GM23248 (cell line): ENCODE measurements around the gene TMEM217. TPM values are rescaled to one million over a fixed set of nuclear protein-coding genes. Genes with fewer than 3 reads are reported as not detected.

Experiments
- DNase-seq: peaks from one replicate; pipeline ENCODE4 v3.0.0-alpha.2; 2015
- H2AFZ ChIP-seq: fragments of 200-600 bp; sonication (generic); 2 replicates; pipeline ENCODE4 v1.6.1; 2016; ENCODE audit warnings: antibody characterized with exemption
- H3F3A ChIP-seq: fragments of 200-600 bp; sonication (generic); 2 replicates; pipeline ENCODE4 v1.6.1; 2016; ENCODE audit warnings: mild to moderate bottlenecking, antibody characterized with exemption, mixed run types; ENCODE audit not compliant: insufficient read depth
- H3K27ac ChIP-seq: fragments of 200-600 bp; sonication (generic); 2 replicates; pipeline ENCODE4 v1.5.1; 2016; ENCODE audit warnings: mild to moderate bottlenecking
- H3K27me3 ChIP-seq: fragments of 200-600 bp; sonication (generic); replicated peaks from 2 replicates; pipeline ENCODE4 v1.6.1; 2016; ENCODE audit warnings: mild to moderate bottlenecking; ENCODE audit not compliant: insufficient read depth
- H3K36me3 ChIP-seq: fragments of 200-600 bp; sonication (generic); 2 replicates; pipeline ENCODE4 v1.6.1; 2016; ENCODE audit warnings: low read depth, mild to moderate bottlenecking
- H3K4me1 ChIP-seq: fragments of 200-600 bp; sonication (generic); 2 replicates; pipeline ENCODE4 v1.6.1; 2016; ENCODE audit warnings: mild to moderate bottlenecking; ENCODE audit not compliant: insufficient read depth
- H3K4me2 ChIP-seq: fragments of 200-600 bp; sonication (generic); one replicate; pipeline ENCODE4 v1.6.1; 2016; ENCODE audit warnings: mild to moderate bottlenecking; ENCODE audit not compliant: unreplicated experiment
- H3K4me3 ChIP-seq: fragments of 200-600 bp; sonication (generic); 2 replicates; pipeline ENCODE4 v1.5.1; 2016; ENCODE audit warnings: mild to moderate bottlenecking
- H3K79me2 ChIP-seq: fragments of 200-600 bp; sonication (generic); 2 replicates; pipeline ENCODE4 v1.6.1; 2016; ENCODE audit warnings: mild to moderate bottlenecking; ENCODE audit not compliant: insufficient read depth
- H3K9ac ChIP-seq: fragments of 200-600 bp; sonication (generic); 2 replicates; pipeline ENCODE4 v1.6.1; 2016; ENCODE audit warnings: mild to moderate bottlenecking
- H3K9me2 ChIP-seq: fragments of 200-600 bp; sonication (generic); 2 replicates; pipeline ENCODE4 v1.6.1; 2016; ENCODE audit warnings: mixed run types, mild to moderate bottlenecking, moderate library complexity; ENCODE audit not compliant: insufficient read depth
- H3K9me3 ChIP-seq: fragments of 200-600 bp; sonication (generic); one replicate; pipeline ENCODE4 v1.6.1; 2017; ENCODE audit warnings: low read depth
- H4K20me1 ChIP-seq: fragments of 200-600 bp; sonication (generic); 2 replicates; pipeline ENCODE4 v1.6.0; 2016; ENCODE audit not compliant: insufficient read depth
- EZH2 ChIP-seq: fragments of 200-600 bp; sonication (generic); IDR thresholded peaks from 2 replicates; pipeline ENCODE4 v1.6.1; 2018; ENCODE audit warnings: antibody characterized with exemption, mild to moderate bottlenecking; ENCODE audit not compliant: insufficient read depth, poor library complexity, severe bottlenecking
- EZH2phosphoT487 ChIP-seq: fragments of 200-600 bp; sonication (generic); IDR thresholded peaks from 2 replicates; pipeline ENCODE4 v1.6.1; 2018; ENCODE audit warnings: antibody characterized with exemption, moderate library complexity, mild to moderate bottlenecking, low read depth; ENCODE audit not compliant: insufficient read depth
- WGBS, 2 experiments: methylation state at CpG; one replicate each; pipeline ENCODE4 v1.1.6; 2015 to 2017; ENCODE audit warnings: low lambda C conversion rate in 2 of 2, low coverage in 1 of 2; ENCODE audit errors: missing lambda C conversion rate in 2 of 2; 5-methylcytosine and 5-hydroxymethylcytosine counted together
- in situ Hi-C: fragments of 300-500 bp; cut with MboI; formaldehyde crosslinking; loops from 2 replicates; pipeline ENCODE4 v1.15.0; 2020
- polyA plus RNA-seq: library from polyadenylated mRNA; unstranded; fragments of >200 nt; fragmentation: Nextera tagmentation; extraction: Ambion mirVana; gene quantifications from 2 replicates; pipeline ENCODE4 v1.2.1, GENCODE V29; 2016
- small RNA-seq: library from RNA; depleted of rRNA; stranded (forward); fragments of <200 nt; gene quantifications from one replicate; pipeline ENCODE3, GENCODE V24; 2014; ENCODE audit warnings: low read depth, low replicate concordance
- total RNA-seq: library from RNA; depleted of rRNA; stranded (reverse); fragments of >200 nt; shearing (Covaris generic); gene quantifications from 2 replicates; pipeline ENCODE4 v1.2.3, GENCODE V29; 2014; rRNA removed

Gene TMEM217
- total and polyA plus RNA-seq, 2 experiments from 2014 or later, result 1.2 to 6.5 TPM

- H2AFZ ChIP-seq, result peak within 1 kb of the TSS; percentile 54
- H3F3A ChIP-seq, result peaks cover 10% of the 10 kb centered on the region; the same call in 1 of the 2 replicates
- peaks cover 23% of the 10 kb centered on the region for H3K36me3 ChIP-seq
- H3K4me2 ChIP-seq, result peak within 1 kb of the TSS; percentile 95
- WGBS, 2 experiments, result 0 to 2% methylated on average over 23 to 71 of the region's 90 CpGs
- no peaks in the 10 kb centered on the region for H3K9me2 ChIP-seq
- no peaks in the 10 kb centered on the region for H4K20me1 ChIP-seq
- peak within 1 kb of the TSS; percentile 93 for H3K27ac ChIP-seq
- no peaks in the 10 kb centered on the region for H3K9me3 ChIP-seq
- in situ Hi-C loops, result loop anchor here (10.0 kb wide), 1 partner anchor 115 kb away; no protein-coding TSS in a partner anchor
- no peak for TF ChIP-seq EZH2
- TF ChIP-seq EZH2phosphoT487, result no peak
- peak; percentile 99 for DNase-seq
- peaks cover 10% of the 10 kb centered on the region; the same call in 1 of the 2 replicates for H3K79me2 ChIP-seq
- peak within 1 kb of the TSS; percentile 86 for H3K4me3 ChIP-seq
- H3K9ac ChIP-seq, result peak within 1 kb of the TSS; percentile 96
- H3K27me3 ChIP-seq, result no peaks in the 10 kb centered on the region
- H3K4me1 ChIP-seq, result peaks cover 15% of the 10 kb centered on the region
Measured at GRCh38 chr6:37169496-37170272, 88.3 kb downstream of the TMEM217 start, which contains the start of gene PIM1. TSS of gene PIM1 (plus strand) at chr6:37170152. CDS start at chr6:37170576, 424 bp downstream.

- TF ChIP-seq EZH2 (no peak), EZH2phosphoT487 (no peak)
- H3K4me1 ChIP-seq, result peaks cover 15% of the 10 kb centered on the region
- H3K9ac ChIP-seq, result peak overlapping the region; percentile 90
- H3K4me3 ChIP-seq, result peak overlapping the region; percentile 67
- no peaks in the 10 kb centered on the region for H3K27me3 ChIP-seq
- H4K20me1 ChIP-seq, result no peaks in the 10 kb centered on the region
- 1 to 3% methylated on average over 18 to 27 of the region's 29 CpGs for WGBS, 2 experiments
- in situ Hi-C loops, result no loop called here
- DNase-seq, result peak; percentile 90
- H3F3A ChIP-seq, result peaks cover 10% of the 10 kb centered on the region; the same call in 1 of the 2 replicates
- peak overlapping the region; percentile 93 for H3K27ac ChIP-seq
- H3K4me2 ChIP-seq, result peak overlapping the region; percentile 76
- H3K9me3 ChIP-seq, result no peaks in the 10 kb centered on the region
- peaks cover 17% of the 10 kb centered on the region for H3K36me3 ChIP-seq
- H3K79me2 ChIP-seq, result peaks cover 10% of the 10 kb centered on the region; the same call in 1 of the 2 replicates
- no peaks in the 10 kb centered on the region for H3K9me2 ChIP-seq
- peak overlapping the region; percentile 54 for H2AFZ ChIP-seq
Measured at GRCh38 chr6:37168811-37169495, 89.0 kb downstream of the TMEM217 start.

GRCh38 chr6:37168163-37168758 is 89.7 kb downstream of the TMEM217 start:
- DNase-seq, result no peak
- peak overlapping the region; percentile 93 for H3K27ac ChIP-seq
- TF ChIP-seq EZH2phosphoT487, result no peak
- TF ChIP-seq EZH2, result no peak
- in situ Hi-C loops, result no loop called here
- H3K9me2 ChIP-seq, result no peaks in the 10 kb centered on the region
- H3K36me3 ChIP-seq, result peaks cover 10% of the 10 kb centered on the region
- peak overlapping the region; percentile 67 for H3K4me3 ChIP-seq
- H3K9me3 ChIP-seq, result no peaks in the 10 kb centered on the region
- peak overlapping the region; percentile 90 for H3K9ac ChIP-seq
- H3K27me3 ChIP-seq, result no peaks in the 10 kb centered on the region
- H4K20me1 ChIP-seq, result no peaks in the 10 kb centered on the region
- H3K4me1 ChIP-seq, result peaks cover 14% of the 10 kb centered on the region
- 88 to 90% methylated on average over 5 of the region's 5 CpGs for WGBS, 2 experiments
- H2AFZ ChIP-seq, result peak overlapping the region; percentile 54; the same call in 1 of the 2 replicates
- H3K79me2 ChIP-seq, result peaks cover 10% of the 10 kb centered on the region; the same call in 1 of the 2 replicates
- H3F3A ChIP-seq, result peaks cover 10% of the 10 kb centered on the region; the same call in 1 of the 2 replicates
- H3K4me2 ChIP-seq, result peak overlapping the region; percentile 76

- DNase-seq, result no peak
- Histone ChIP-seq H3K27me3 (no peaks in the 10 kb centered on the region), H3K36me3 (no peaks in the 10 kb centered on the region), H3K9ac (no peak overlapping the region), H4K20me1 (no peaks in the 10 kb centered on the region), H3F3A (peaks cover 19% of the 10 kb centered on the region), H3K79me2 (no peaks in the 10 kb centered on the region), H2AFZ (no peak overlapping the region), H3K9me3 (no peaks in the 10 kb centered on the region), H3K9me2 (no peaks in the 10 kb centered on the region), H3K4me1 (peaks cover 15% of the 10 kb centered on the region), H3K4me2 (no peak overlapping the region), H3K4me3 (no peak overlapping the region), H3K27ac (no peak overlapping the region)
- in situ Hi-C loops, result no loop called here
- TF ChIP-seq EZH2, result no peak
- no peak for TF ChIP-seq EZH2phosphoT487
- 84 to 86% methylated on average over 4 of the region's 4 CpGs for WGBS, 2 experiments
Measured at GRCh38 chr6:37162740-37163139, 95.2 kb downstream of the TMEM217 start.

Small RNA genes within 50 kb of the gene (small RNA-seq; reads per million reads assigned to genes)
- gene AL096712.1, result not detected

Other genes starting within 250 kb of the TMEM217 start
- gene PIM1, start 88.0 kb downstream of the TMEM217 start, total RNA-seq, result 12.6 and 15.5 TPM in 2 replicates
- 10.8 and 12.0 TPM in 2 replicates for gene PIM1, start 88.0 kb downstream of the TMEM217 start, polyA plus RNA-seq
- 5.0 and 12.1 TPM in 2 replicates for gene TBC1D22B, start 372 bp downstream of the TMEM217 start, total RNA-seq
- 7.4 and 8.3 TPM in 2 replicates for gene TBC1D22B, start 372 bp downstream of the TMEM217 start, polyA plus RNA-seq
- gene RNF8, start 95.8 kb upstream of the TMEM217 start, total RNA-seq, result 21.6 and 34.2 TPM in 2 replicates
- 19.3 and 19.7 TPM in 2 replicates for gene RNF8, start 95.8 kb upstream of the TMEM217 start, polyA plus RNA-seq
- 37.7 and 46.3 TPM in 2 replicates for gene CMTR1, start 175.1 kb upstream of the TMEM217 start, total RNA-seq
- 15.2 and 16.1 TPM in 2 replicates for gene CMTR1, start 175.1 kb upstream of the TMEM217 start, polyA plus RNA-seq
- 35.8 and 41.2 TPM in 2 replicates for gene CCDC167, start 241.7 kb upstream of the TMEM217 start, total RNA-seq
- 48.1 and 51.0 TPM in 2 replicates for gene CCDC167, start 241.7 kb upstream of the TMEM217 start, polyA plus RNA-seq